ENCODE data around the gene KRT78. TPM values are rescaled to one million over a fixed set of nuclear protein-coding genes. Genes with fewer than 3 reads are reported as not detected.
"Not testable (repeated sequence)": the region's sequence is repeated elsewhere in the genome, so short reads cannot be mapped to it uniquely, and the experiment has no call there.

Gene KRT78
- total RNA-seq, 1 donor from 2014 or later = not detected

DNA sequence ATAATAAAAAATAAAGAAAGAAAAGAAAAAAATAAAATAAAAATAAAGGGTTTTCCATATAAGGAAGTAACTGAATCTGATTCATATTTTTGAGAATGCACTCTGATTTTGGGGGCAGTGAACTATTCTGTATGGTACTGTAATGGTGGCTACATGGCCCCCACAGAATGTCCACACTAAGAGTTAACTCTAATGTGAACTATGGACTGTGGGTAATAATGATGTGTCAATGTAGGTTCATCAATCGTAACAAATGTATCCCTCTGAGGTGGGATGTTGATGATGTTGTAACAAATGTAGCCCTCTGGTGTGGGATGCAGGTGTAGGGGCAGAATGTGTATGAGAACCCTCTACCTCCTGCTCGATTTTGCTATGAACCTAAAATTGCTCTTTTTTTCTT, 42.2 kb upstream of the KRT78 start:
- Histone ChIP-seq H3K27me3 (ENCODE audit: control insufficient read depth, insufficient read depth, low read length) (no peaks in the 10 kb centered on the region), H3K4me3 (ENCODE audit: low read depth, low read length) (no peak overlapping the region)
- no peak for TF ChIP-seq CTCF (IDR thresholded peaks at IDR 0.05; ENCODE audit: insufficient read depth, low read length, poor library complexity, severe bottlenecking)

GRCh38 chr12:52890417-52890816, 41.6 kb upstream of the KRT78 start:
- H3K36me3 ChIP-seq (ENCODE audit: control insufficient read depth, insufficient read depth, low read length) = no peaks in the 10 kb centered on the region
- no peak for TF ChIP-seq CTCF (IDR thresholded peaks at IDR 0.05; ENCODE audit: insufficient read depth, low read length, poor library complexity, severe bottlenecking)
- DNase-seq (ENCODE audit: low read depth) = no peak
- H3K27me3 ChIP-seq (ENCODE audit: control insufficient read depth, insufficient read depth, low read length) = no peaks in the 10 kb centered on the region
- no peak overlapping the region for H3K4me3 ChIP-seq (ENCODE audit: low read depth, low read length)

More for the DNA sequence above, 42.2 kb upstream of the KRT78 start:
- DNase-seq (ENCODE audit: low read depth) = no peak
- no peaks in the 10 kb centered on the region for H3K36me3 ChIP-seq (ENCODE audit: control insufficient read depth, insufficient read depth, low read length)

- Histone ChIP-seq H3K4me3 (ENCODE audit: low read depth, low read length) (no peak overlapping the region), H3K27me3 (ENCODE audit: control insufficient read depth, insufficient read depth, low read length) (no peaks in the 10 kb centered on the region), H3K36me3 (ENCODE audit: control insufficient read depth, insufficient read depth, low read length) (no peaks in the 10 kb centered on the region)
- peak; percentile 90 for TF ChIP-seq CTCF (IDR thresholded peaks at IDR 0.05; ENCODE audit: insufficient read depth, low read length, poor library complexity, severe bottlenecking)
- DNase-seq (ENCODE audit: low read depth) = no peak
Measured at GRCh38 chr12:52884526-52885293, 35.9 kb upstream of the KRT78 start.

DNA sequence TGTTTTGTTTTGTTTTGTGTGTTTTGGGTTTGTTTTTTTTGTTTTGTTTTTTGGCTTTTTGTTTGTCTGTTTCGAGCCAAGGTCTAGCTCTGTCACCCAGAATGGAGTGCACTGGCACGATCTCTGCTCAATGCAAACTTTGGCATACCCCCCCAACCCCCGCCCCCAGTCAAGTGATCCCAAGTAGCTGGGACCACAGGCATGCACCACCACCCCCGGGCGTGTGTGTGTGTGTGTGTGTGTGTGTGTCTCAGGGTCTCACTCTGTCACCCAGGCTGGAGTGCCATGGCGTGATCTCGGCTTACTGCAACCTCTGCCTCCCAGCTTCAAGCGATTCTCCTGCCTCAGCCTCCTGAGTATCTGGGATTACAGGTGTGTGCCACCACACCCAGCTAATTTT, 31.7 kb upstream of the KRT78 start:
- not testable (repeated sequence) for DNase-seq (ENCODE audit: low read depth); H3K4me3 ChIP-seq (ENCODE audit: low read depth, low read length); H3K27me3 ChIP-seq (ENCODE audit: control insufficient read depth, insufficient read depth, low read length); H3K36me3 ChIP-seq (ENCODE audit: control insufficient read depth, insufficient read depth, low read length)

GRCh38 chr12:52879394-52880351, 30.9 kb upstream of the KRT78 start:
- H3K4me3 ChIP-seq (ENCODE audit: low read depth, low read length) = no peak overlapping the region
- peak; percentile 69 for DNase-seq (ENCODE audit: low read depth)
- TF ChIP-seq CTCF (IDR thresholded peaks at IDR 0.05; ENCODE audit: insufficient read depth, low read length, poor library complexity, severe bottlenecking) = peak; percentile 98
- H3K36me3 ChIP-seq (ENCODE audit: control insufficient read depth, insufficient read depth, low read length) = no peaks in the 10 kb centered on the region
- H3K27me3 ChIP-seq (ENCODE audit: control insufficient read depth, insufficient read depth, low read length) = no peaks in the 10 kb centered on the region

Measured in kidney epithelial cell (primary cell).